Panc1 (cell line): Measurements from ENCODE around the gene NOTUM.

Experiments
- POLR2AphosphoS5 ChIP-seq: IDR thresholded peaks from 2 replicates; pipeline ENCODE4 v1.6.1; 2012; ENCODE audit warnings: mild to moderate bottlenecking, low read depth, low read length, moderate library complexity
- REST ChIP-seq, 2 experiments: IDR thresholded peaks; 2 replicates each; pipeline ENCODE4 v1.6.1; 2011 to 2012; ENCODE audit warnings: low read depth in 2 of 2, control low read depth in 1 of 2, low read length in 1 of 2, mild to moderate bottlenecking in 1 of 2, moderate library complexity in 1 of 2; ENCODE audit not compliant: insufficient read depth in 1 of 2
- SIN3A ChIP-seq: IDR thresholded peaks from 2 replicates; pipeline ENCODE4 v1.6.1; 2012; ENCODE audit warnings: low read depth, mild to moderate bottlenecking, low read length, moderate library complexity, borderline replicate concordance; ENCODE audit not compliant: insufficient read depth
- TF ChIP-seq, protein P1 (sequence below): fragments of 450-650 bp; IDR thresholded peaks from 2 replicates; pipeline ENCODE4 v1.5.1; 2017; ENCODE audit warnings: mild to moderate bottlenecking

GRCh38 chr17:81999587-81999975, 38.6 kb upstream of the NOTUM start:
- TF ChIP-seq POLR2AphosphoS5 (no peak), REST (IDR thresholded peaks at IDR 0.05; ENCODE audit: insufficient read depth in 1 of 2, low read depth in 2 of 2, low read length in 1 of 2) (no peak), SIN3A (no peak)
- TF ChIP-seq, protein P1, sequence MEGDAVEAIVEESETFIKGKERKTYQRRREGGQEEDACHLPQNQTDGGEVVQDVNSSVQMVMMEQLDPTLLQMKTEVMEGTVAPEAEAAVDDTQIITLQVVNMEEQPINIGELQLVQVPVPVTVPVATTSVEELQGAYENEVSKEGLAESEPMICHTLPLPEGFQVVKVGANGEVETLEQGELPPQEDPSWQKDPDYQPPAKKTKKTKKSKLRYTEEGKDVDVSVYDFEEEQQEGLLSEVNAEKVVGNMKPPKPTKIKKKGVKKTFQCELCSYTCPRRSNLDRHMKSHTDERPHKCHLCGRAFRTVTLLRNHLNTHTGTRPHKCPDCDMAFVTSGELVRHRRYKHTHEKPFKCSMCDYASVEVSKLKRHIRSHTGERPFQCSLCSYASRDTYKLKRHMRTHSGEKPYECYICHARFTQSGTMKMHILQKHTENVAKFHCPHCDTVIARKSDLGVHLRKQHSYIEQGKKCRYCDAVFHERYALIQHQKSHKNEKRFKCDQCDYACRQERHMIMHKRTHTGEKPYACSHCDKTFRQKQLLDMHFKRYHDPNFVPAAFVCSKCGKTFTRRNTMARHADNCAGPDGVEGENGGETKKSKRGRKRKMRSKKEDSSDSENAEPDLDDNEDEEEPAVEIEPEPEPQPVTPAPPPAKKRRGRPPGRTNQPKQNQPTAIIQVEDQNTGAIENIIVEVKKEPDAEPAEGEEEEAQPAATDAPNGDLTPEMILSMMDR = no peak
